NCI-H2081 treated with DMSO at 0.1 percent for 48 hours (cell line): ENCODE measurements around the gene DPPA4.
"Not testable (repeated sequence)": the region's sequence is repeated elsewhere in the genome, so short reads cannot be mapped to it uniquely, and the experiment has no call there.

Source experiments
- DNase-seq: peaks from one replicate; lab custom pipeline; 2025; lab: John Stamatoyannopoulos, UW

The DPPA4 gene

GRCh38 chr3:109337393-109337792 lies at the start of gene DPPA4:
Gene DPPA4 (minus strand): TSS chr3:109337546. CDS start chr3:109337517, 29 bp downstream.
- no peak for DNase-seq

- DNase-seq = no peak
Measured at GRCh38 chr3:109385442-109386318, 48.3 kb upstream of the DPPA4 start.

GRCh38 chr3:109384164-109384563 lies 46.8 kb upstream of the DPPA4 start:
- no peak for DNase-seq

- no peak for DNase-seq
Measured at GRCh38 chr3:109382588-109382987, 45.2 kb upstream of the DPPA4 start.

GRCh38 chr3:109375975-109376374 lies 38.6 kb upstream of the DPPA4 start:
- DNase-seq = no peak

GRCh38 chr3:109374434-109374833 lies 37.1 kb upstream of the DPPA4 start:
- not testable (repeated sequence) for DNase-seq

GRCh38 chr3:109373933-109374332 lies 36.6 kb upstream of the DPPA4 start:
- DNase-seq = no peak

GRCh38 chr3:109372639-109373038 lies 35.3 kb upstream of the DPPA4 start:
- DNase-seq = no peak

- no peak for DNase-seq
Measured at GRCh38 chr3:109369510-109369909, 32.2 kb upstream of the DPPA4 start.

- no peak for DNase-seq
Measured at GRCh38 chr3:109364088-109364487, 26.7 kb upstream of the DPPA4 start.

- DNase-seq = no peak
Measured at GRCh38 chr3:109363634-109364033, 26.3 kb upstream of the DPPA4 start.

GRCh38 chr3:109362823-109363222 lies 25.5 kb upstream of the DPPA4 start:
- no peak for DNase-seq

- not testable (repeated sequence) for DNase-seq
Measured at GRCh38 chr3:109358809-109359208, 21.5 kb upstream of the DPPA4 start.

- DNase-seq = no peak
Measured at GRCh38 chr3:109356442-109357155, 19.3 kb upstream of the DPPA4 start.

GRCh38 chr3:109355625-109356441 lies 18.5 kb upstream of the DPPA4 start:
- no peak for DNase-seq

GRCh38 chr3:109353057-109353456 lies 15.7 kb upstream of the DPPA4 start:
- DNase-seq = no peak

GRCh38 chr3:109351231-109351630 lies 13.9 kb upstream of the DPPA4 start:
- no peak for DNase-seq

- DNase-seq = no peak
Measured at GRCh38 chr3:109346770-109347295, 9.5 kb upstream of the DPPA4 start.

GRCh38 chr3:109346099-109346498 lies 8.8 kb upstream of the DPPA4 start:
- no peak for DNase-seq

GRCh38 chr3:109339714-109340648 lies 2.6 kb upstream of the DPPA4 start:
- no peak for DNase-seq

- no peak for DNase-seq
Measured at GRCh38 chr3:109339197-109339596, 1.9 kb upstream of the DPPA4 start.
